Measurements from ENCODE around the gene KRT4.
"Not testable (repeated sequence)": the region's sequence is repeated elsewhere in the genome, so short reads cannot be mapped to it uniquely, and the experiment has no call there.

Gene KRT4

DNA sequence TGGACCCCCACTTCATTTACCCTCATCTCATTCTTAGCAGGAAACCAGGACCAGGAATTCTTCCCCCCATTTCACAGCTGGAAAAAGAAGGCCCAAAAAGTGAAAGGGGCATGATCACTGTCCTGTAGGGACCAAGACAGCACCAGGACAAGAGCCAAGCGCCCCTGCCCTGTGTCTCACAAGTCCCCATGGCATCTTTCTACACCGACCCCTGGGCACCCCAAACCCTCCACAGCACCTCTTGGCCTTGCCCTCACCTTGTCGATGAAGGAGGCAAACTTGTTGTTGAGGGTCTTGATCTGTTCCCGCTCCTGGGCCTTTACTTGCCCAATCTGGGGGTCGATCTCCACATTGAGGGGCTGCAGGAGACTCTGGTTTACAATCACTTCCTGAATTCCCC, 37.5 kb downstream of the KRT4 start:
- no peak for DNase-seq (ENCODE audit: low read depth in 2 of 3, low spot score in 2 of 3)

DNA sequence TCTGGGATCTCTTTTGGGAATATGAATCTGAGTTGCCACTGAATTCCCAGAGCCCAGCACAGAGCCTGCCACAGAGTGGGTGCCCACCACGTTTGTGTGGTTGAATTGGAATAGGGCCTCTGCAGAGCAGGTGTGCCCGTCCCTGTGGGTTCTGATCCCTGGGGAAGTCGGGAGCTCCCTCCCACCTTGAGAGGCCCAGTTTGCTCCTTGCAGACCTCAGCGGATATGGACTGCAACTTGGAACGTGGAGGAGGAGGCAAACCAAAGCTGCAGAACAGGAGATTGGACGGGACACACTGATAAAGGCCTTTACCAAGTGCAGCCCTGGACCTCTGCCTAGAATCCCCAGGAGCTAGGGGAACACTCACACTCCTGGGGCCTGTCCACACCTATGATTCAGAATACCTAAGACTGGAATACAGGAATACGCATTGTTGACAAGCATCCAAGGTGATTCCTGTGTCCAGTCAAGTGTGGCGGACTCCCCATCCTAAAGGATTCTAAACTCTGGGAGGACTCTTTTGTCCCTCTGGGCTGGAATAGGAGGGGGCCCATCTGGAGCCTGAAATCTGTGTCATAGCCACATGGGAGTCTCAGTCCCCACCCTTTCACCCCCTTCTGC, 39.2 kb downstream of the KRT4 start:
- no peak for DNase-seq (ENCODE audit: low read depth in 2 of 3, low spot score in 2 of 3)

DNA sequence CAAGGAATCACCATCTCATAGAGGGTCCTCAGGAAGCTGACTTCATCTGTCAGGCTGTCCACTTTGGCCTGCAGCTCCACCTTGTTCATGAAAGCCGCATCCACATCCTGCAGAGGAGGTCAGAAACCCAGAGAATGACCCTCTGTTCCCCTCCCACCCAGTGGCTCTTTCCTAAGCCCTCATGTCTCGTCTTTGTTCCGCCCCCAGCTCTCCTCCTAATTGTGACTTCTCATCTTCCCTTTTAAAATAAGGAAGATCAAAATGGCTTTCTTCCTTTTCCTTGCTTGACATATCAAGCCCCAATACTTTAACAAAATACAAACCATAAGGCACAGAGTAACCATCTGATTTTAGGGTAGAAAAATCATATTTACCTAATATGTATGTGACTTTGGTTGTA, 41.1 kb downstream of the KRT4 start:
- DNase-seq (ENCODE audit: low read depth in 2 of 3, low spot score in 2 of 3): no peak

DNA sequence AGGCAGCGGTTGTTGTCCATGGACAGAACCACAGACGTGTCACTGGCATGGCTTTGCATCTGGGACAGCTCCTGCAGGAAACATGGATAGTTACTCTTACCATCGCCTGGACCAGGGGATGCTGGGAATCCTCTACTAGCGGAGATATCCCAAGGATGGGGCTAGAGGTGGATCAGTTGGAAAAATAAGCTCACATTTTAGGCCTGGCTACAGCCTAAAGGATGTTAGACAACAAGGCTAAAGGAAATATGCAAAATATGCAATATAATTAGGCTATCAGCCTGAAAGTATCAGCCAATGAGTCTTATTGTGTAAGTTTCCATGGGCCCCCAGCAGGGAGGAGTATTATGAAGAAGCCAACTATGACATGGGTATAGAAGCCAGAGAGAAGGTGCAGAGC, 41.7 kb downstream of the KRT4 start:
- DNase-seq (ENCODE audit: low read depth in 2 of 3, low spot score in 2 of 3): no peak

DNA sequence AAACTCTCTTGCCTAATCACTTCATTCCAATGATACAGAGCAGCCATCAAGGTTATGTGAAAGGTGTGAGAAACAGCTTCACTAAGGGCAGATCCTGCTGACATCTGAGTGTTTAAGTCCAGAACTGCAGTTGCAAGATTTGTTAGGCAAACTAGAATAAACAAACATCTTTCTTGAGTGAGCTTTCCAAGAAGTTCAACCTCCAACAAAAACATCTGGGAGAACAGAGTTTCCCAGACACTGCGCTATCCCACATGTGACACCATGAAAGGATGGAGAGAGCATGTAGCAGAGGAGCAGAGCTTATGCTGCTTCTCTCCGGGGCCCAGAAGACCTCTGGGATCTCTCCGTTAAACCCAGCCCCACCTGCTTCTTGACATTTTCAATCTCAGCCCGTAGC, 42.4 kb downstream of the KRT4 start:
- DNase-seq (ENCODE audit: low read depth in 2 of 3, low spot score in 2 of 3): no peak

DNA sequence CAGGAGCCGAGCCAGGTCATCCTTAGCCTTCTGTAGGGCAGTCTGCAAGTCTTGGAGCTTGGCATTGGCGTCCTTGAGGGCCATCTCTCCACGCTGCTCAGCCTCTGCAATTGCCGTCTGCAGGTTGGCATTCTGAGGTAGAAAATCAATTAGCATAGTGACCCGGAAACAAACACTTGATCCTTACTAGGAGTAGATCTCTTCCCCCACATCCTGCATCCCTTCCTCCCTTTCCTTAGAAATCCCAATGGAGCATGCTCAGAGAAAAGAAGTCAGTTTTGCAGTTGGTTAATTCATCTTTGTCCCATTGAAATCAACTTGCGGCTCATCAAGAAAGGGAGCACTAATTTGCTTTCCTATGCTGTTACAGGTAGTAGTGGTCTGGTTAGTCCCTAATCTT, 42.8 kb downstream of the KRT4 start:
- no peak for DNase-seq (ENCODE audit: low read depth in 2 of 3, low spot score in 2 of 3)

DNA sequence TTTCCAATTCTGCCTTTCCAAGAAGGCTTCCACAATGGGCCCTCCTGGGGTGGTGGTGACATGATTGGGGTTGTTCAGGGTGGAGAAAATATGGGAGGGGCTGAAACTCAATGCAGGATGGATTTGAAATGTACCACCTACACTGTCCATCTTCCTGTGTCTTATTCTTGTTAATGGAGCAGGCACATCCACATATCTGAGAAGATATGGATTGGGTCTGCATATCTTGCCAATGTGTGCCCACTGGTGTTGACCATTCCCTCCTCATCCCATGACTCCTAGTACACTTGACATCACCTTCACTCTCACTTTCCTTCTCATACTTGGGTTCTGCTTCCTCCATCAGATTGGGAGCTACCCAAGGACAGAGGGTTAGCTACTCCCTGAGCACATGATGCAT, 44.0 kb downstream of the KRT4 start:
- DNase-seq (ENCODE audit: low read depth in 2 of 3, low spot score in 2 of 3): no peak

DNA sequence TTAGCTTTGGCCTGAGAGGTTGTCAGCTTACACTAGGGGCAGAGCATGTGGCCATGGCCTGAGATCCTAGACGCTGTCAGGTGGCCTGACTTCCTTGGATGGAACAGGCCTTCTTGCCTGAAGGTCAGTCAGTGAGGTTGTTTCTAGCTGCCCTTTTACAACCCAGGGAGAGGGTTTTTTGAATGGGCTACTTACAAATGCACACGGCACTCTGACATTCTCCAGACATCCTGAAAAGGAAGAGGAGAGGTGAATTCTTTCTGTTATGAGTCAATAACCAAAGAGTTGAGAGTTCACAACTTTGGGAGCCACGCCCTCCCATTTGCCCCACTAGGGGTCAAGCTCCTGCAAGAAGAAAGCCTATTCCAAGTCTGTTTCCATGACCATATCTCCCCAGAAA, 44.6 kb downstream of the KRT4 start:
- no peak for DNase-seq (ENCODE audit: low read depth in 2 of 3, low spot score in 2 of 3)

DNA sequence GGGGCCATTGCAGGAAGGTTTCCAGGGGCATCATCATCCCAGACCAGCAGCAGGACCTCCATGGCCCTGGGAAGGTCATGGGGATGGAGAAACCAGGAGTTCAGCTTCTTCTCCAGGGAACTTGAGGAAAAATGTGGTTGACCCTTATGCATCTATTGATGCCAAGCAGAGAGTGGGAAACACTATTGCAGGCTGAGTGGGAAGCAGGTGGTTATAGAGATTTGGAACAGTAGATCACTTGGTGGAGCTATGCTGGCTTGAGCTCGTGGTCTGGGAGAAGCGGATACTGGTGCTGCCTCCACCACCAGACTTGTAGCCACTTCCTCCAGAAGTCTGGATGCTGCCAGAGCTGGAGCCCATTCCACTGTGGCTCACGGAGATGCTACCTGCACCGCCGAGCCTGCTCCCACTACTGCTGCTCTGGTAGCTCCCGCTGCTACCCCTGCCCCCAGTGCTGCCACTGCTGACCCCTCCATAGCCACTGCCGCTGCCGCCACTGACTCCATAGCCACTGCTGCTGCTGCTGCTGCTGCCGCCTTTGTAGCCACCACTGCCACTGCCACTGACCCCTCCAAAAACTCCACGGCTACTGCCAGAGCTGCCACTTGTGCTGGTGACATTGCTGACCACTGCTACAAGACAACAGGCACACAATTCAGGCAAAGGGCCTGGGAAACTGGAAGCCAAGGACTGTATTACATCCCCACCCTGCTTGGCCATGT, 45.3 kb downstream of the KRT4 start:
- DNase-seq (ENCODE audit: low read depth in 2 of 3, low spot score in 2 of 3): no peak

DNA sequence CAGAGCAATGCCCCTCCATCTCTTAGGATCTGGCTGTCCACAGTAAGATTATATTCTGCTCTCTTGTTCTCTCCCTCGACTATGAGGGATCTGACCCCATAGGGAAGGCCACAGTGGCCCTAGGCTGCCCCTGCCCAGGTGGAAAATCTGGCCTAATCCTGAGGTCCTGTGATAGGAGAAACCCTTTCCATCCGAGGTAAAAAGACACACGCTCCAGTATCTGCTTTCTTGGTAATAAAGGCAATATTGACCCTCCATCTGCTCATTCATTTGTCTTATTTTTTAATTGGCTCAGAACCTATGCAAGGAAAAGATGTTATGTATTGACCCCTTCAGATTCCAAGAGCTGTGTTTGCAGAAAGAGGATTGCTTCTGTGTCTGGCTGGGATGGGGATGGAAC, 46.5 kb downstream of the KRT4 start:
- DNase-seq (ENCODE audit: low read depth in 2 of 3, low spot score in 2 of 3): no peak

DNA sequence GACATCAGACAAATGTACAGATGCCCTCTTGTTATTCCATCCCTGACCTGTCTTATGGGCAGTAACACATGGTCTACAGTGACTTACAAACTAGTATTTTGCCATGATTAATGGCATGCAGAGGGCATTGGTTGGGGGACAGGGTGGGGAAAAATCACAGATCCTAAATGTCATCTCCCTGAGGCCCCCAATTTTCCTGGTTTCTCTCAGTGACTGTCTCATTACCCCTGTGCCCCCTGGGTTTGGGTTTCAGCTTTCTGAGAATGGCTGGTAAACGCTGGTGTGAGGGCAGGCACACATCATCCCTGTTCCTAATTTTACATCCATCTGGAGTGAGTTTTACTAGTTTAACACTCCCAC, 46.9 kb downstream of the KRT4 start:
- no peak for DNase-seq (ENCODE audit: low read depth in 2 of 3, low spot score in 2 of 3)

DNA sequence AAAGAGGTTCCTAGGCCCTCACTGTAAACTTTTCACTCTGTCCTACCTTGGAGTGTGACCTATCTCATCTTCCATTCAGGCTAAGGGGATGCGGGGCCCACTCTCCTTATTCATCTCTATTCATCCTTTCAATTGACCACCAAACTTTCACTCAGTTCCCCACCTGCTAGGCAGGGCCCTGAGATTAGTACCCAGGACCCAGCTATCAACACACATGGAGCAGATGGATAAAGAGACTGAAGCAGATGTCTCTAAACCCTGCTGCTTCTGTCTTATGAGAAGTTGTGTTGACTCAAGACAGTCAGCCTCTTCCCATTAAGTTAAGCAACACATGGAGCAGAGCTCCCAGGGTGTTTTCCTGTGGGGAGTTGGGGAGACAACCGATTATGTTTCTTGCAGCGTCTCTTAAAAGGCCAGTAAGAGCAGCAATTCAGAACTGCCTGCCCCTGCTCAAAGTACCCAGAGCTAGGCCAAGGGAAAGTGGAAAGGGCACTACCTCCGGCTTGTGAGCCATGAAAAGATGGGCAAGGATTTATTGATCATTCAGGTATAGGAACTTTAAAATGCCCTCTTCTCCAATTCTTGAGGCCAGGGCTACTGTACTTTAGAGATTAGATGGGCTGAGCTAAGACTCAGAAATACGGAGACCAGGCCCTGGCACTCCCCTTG, 47.4 kb downstream of the KRT4 start:
- DNase-seq (ENCODE audit: low read depth in 2 of 3, low spot score in 2 of 3): no peak

DNA sequence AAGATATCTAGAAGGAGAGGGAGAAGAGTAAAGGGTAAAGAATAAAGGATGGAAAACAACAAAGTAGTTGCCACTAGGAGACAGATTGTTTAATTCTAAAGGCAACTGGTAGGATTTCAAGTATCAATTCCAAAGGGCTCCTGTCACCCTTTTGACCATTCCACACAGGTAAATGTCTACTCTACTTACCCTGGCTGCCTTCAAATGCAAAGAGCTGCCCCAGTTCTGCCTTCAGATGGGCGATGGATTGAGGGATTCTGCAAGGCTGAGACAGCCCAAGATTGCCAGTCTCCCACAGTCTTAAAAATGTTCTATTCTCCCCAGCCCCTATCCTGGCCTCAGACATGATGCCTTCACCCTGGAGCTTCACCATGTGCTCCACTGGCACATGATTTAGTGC, 48.2 kb downstream of the KRT4 start:
- DNase-seq (ENCODE audit: low read depth in 2 of 3, low spot score in 2 of 3): no peak

DNA sequence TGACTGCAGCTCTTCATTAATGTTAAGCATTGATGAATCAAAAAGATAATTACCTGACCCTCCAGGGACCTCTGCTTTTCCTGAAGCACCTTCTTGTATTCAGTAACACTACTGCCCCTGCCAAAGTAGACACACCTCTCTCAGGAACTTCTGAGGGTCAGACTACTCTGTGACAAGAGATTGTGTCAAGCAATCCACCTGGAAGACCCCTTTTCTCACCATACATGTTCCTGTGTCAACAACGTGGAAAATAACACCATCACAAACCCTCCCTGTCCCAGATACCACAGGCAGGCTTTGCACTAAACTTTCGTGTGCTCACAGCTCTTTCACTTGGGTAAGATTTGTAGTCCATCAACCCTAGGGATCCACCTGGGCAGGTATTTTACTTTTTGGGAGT, 49.9 kb downstream of the KRT4 start:
- no peak for DNase-seq (ENCODE audit: low read depth in 2 of 3, low spot score in 2 of 3)

DNA sequence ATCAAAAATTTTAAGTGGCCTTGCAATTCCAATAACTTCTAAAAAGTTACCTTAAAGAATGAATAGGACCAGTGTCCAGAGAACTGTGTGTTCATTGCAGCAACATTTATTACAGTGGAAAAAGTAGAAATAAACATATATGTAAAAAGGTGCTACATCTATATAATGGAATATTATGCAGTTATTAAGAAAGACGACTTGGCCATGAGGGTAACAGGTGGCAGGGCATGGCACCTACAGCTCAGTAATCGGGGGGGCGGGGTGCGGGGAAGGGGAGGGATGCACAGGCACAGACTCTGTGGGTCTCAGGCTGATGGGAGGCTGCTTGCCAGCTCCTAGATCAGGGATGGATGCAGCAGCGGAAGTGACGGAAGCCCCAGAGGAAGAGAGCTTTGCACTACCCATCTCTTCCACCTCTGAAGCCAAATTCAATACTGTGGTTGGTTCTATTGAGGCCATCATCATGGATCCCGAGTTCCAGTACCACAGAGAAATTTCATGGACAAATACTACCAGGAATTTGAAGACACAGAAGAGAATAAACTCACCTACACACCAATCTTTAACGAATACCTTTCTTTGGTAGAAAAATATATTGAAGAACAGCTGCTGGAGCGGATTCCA, 50.8 kb downstream of the KRT4 start:
- no peak for DNase-seq (ENCODE audit: low read depth in 2 of 3, low spot score in 2 of 3)

DNA sequence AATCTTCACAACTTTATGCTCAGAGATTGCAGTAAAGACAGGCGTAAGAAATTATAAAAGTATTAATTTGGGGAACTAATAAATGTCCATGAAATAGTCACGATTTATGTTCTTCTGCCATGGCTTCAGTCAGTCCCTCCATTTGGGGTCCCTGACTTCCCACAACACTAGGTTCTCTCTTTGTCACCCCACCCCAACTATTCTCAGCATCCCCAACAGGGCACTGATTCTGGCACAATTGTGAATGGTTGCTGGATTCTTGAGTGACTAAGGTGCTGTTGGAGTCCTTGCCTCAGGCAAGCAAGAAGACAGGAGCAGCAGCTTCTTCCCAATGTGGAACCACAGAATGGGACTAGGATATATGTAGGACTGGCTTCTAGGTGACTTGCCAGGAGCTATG, 52.1 kb downstream of the KRT4 start:
- no peak for DNase-seq (ENCODE audit: low read depth in 2 of 3, low spot score in 2 of 3)

DNA sequence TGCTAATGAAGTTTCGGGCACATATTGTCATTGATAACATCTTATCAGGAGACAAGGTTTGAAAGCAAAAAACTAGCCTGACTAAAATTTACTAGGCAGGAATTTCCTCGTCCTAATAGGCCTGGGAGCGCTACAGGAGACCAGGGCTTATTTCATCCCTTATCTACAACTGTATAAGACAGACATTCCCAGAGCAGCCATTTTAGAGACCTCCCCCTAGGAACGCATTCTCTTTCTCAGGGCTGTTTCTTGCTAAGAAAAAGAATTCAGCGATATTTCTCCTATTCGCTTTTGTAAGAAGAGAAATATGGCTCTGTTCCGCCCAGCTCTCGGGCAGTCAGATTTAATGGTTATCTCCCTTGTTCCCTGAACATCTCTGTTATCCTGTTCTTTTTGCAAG, 52.7 kb downstream of the KRT4 start:
- DNase-seq (ENCODE audit: low read depth in 2 of 3, low spot score in 2 of 3): not testable (repeated sequence)

DNA sequence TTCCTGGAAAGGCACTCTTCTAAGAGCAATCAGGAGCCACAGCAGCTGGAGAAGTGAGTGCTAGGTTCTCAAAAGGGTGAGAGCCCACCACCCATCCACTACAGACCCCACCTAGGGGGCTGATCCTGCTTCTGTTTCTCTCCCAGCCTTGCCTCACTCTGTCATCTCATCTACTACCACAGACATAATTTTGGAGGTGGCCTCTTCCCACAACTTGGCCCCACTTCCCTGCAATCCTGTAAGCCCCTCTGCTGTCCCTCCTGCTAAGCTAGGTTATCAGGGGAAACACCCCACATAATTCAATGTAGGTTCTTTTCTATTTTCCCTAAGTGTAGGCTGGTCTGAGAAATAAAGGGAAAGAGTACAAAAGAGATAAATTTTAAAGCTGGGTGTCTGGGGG, 53.3 kb downstream of the KRT4 start:
- no peak for DNase-seq (ENCODE audit: low read depth in 2 of 3, low spot score in 2 of 3)

DNA sequence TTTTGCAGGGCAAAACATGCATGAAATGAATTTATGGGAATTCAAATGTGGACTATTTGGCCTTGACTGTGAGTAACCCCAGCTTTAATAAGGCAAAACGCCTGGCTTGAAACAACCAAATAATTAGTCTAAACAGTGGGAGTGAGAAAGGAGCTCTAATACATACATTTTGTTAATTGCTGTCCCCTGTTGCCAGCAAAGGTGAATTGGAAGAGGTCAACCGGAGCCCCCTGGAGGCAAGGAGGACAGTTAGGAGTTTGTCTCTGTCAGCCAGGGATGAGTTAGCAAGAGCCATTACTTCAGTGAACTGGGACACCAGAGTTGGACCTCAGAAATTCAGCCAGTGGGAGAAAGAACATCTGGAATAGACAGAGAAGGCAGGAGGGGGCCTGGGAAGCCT, 54.2 kb downstream of the KRT4 start:
- DNase-seq (ENCODE audit: low read depth in 2 of 3, low spot score in 2 of 3): no peak

DNA sequence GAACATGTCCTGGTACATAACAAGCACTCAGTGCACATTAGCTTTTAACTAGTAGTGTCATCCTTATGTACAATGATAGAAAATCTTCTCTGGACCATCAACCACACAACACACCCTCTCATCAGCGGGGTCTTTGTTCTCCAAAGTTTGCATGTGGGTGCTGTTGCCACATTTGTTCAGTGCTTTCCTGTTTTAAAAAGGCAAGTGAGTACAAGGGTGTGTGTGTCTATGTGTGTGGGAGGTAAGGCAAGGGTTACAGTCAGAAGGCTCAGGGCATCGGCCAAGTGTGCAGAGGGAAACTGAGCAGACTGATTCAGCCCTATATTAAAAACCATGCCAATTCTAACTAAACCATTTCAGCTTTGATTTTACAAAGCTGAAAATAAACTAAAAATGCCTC, 54.7 kb downstream of the KRT4 start:
- DNase-seq (ENCODE audit: low read depth in 2 of 3, low spot score in 2 of 3): no peak

DNA sequence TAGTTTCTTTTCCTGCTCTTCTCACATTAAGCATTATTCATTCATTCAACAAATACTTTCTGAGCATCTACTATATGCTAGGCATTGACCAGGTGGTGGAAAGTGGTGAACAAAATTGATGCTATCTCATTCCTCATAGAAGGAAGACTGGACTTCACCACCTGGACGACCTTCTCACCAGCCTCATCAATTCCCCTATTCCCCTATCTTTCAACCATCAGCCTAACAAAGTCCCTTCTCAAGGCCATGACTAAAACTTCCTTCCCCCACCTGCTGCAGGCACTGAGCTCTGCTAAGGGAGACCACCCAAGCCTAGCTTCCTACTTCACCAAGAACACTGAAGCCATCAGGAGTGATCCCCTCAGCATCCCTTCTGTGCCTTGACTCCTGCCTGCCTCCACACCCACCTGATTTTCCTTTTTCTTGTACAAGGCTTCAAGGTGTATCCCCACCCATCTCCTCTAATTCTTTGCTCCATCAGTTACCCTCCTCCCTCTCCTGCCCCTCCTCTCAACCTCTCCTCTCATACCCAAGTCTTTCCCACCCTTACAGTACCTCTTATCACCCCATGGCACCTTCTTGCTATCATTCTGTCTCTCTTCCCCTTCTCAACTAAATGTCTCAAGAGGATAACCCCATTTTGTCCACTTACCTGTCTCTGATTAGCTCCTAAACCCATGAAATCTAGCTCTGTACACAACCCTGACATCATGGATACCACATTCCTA, 56.3 kb downstream of the KRT4 start:
- no peak for DNase-seq (ENCODE audit: low read depth in 2 of 3, low spot score in 2 of 3)
